Occipital lobe (tissue), 2 donors: ENCODE results near the gene MAP7. TPM values are rescaled to one million over a fixed set of nuclear protein-coding genes. Genes with fewer than 3 reads are reported as not detected.
"Not testable (repeated sequence)": the region's sequence is repeated elsewhere in the genome, so short reads cannot be mapped to it uniquely, and the experiment has no call there.

Experiments used
- DNase-seq: peaks from one replicate; lab custom pipeline; 2025; lab: John Stamatoyannopoulos, UW
- total RNA-seq: library from RNA; depleted of rRNA; stranded (reverse); fragments of >200 nt; gene quantifications from one replicate; pipeline ENCODE4 v1.2.3, GENCODE V29; 2014

MAP7 gene
- total RNA-seq: 6.1 TPM

GRCh38 chr6:136550330-136551071 is at the start of gene MAP7:
MAP7 (minus strand) TSS chr6:136550422; CDS start chr6:136550408, 14 bp downstream.
- DNase-seq: peak; percentile 25

GRCh38 chr6:136599329-136600011 is 49.2 kb upstream of the MAP7 start:
- DNase-seq: no peak

GRCh38 chr6:136598048-136598447 is 47.8 kb upstream of the MAP7 start:
- no peak for DNase-seq

GRCh38 chr6:136594671-136595070 is 44.4 kb upstream of the MAP7 start:
- no peak for DNase-seq

GRCh38 chr6:136593748-136594490 is 43.7 kb upstream of the MAP7 start:
- DNase-seq: no peak

- DNase-seq: no peak
Measured at GRCh38 chr6:136592930-136593673, 42.9 kb upstream of the MAP7 start.

GRCh38 chr6:136591617-136592016 is 41.4 kb upstream of the MAP7 start:
- DNase-seq: no peak

GRCh38 chr6:136590846-136591245 is 40.6 kb upstream of the MAP7 start:
- not testable (repeated sequence) for DNase-seq

- DNase-seq: no peak
Measured at GRCh38 chr6:136587527-136587926, 37.3 kb upstream of the MAP7 start.

GRCh38 chr6:136586295-136586694 is 36.1 kb upstream of the MAP7 start:
- DNase-seq: no peak

GRCh38 chr6:136585523-136585922 is 35.3 kb upstream of the MAP7 start:
- not testable (repeated sequence) for DNase-seq

GRCh38 chr6:136584290-136584689 is 34.1 kb upstream of the MAP7 start:
- not testable (repeated sequence) for DNase-seq

GRCh38 chr6:136582711-136583471 is 32.7 kb upstream of the MAP7 start:
- DNase-seq: no peak

- DNase-seq: no peak
Measured at GRCh38 chr6:136579800-136580199, 29.6 kb upstream of the MAP7 start.

GRCh38 chr6:136576821-136577220 is 26.6 kb upstream of the MAP7 start:
- no peak for DNase-seq

- no peak for DNase-seq
Measured at GRCh38 chr6:136571496-136571895, 21.3 kb upstream of the MAP7 start.

- DNase-seq: no peak
Measured at GRCh38 chr6:136571065-136571464, 20.8 kb upstream of the MAP7 start.

GRCh38 chr6:136568129-136568528 is 17.9 kb upstream of the MAP7 start:
- no peak for DNase-seq

GRCh38 chr6:136567688-136568087 is 17.5 kb upstream of the MAP7 start:
- DNase-seq: no peak

GRCh38 chr6:136566851-136567250 is 16.6 kb upstream of the MAP7 start:
- no peak for DNase-seq

GRCh38 chr6:136566007-136566487 is 15.8 kb upstream of the MAP7 start:
- no peak for DNase-seq
